ENCODE data around the gene SLC24A2.

The SLC24A2 gene

GRCh38 chr9:19754921-19755320 lies 33.9 kb downstream of the SLC24A2 start:
- Histone ChIP-seq H3K9me3 (no peaks in the 10 kb centered on the region), H3K4me1 (no peaks in the 10 kb centered on the region), H3K36me3 (no peaks in the 10 kb centered on the region), H3K4me3 (ENCODE audit: low read depth, low read length) (no peak overlapping the region), H3K27me3 (no peaks in the 10 kb centered on the region)
- no peak for DNase-seq
- no peak for TF ChIP-seq CTCF (IDR thresholded peaks at IDR 0.05; ENCODE audit: low read depth, low read length)

GRCh38 chr9:19748278-19749126 lies 40.3 kb downstream of the SLC24A2 start:
- Histone ChIP-seq H3K4me1 (no peaks in the 10 kb centered on the region), H3K9me3 (no peaks in the 10 kb centered on the region), H3K27me3 (no peaks in the 10 kb centered on the region), H3K4me3 (ENCODE audit: low read depth, low read length) (no peak overlapping the region), H3K36me3 (no peaks in the 10 kb centered on the region)
- no peak for DNase-seq
- TF ChIP-seq CTCF (IDR thresholded peaks at IDR 0.05; ENCODE audit: low read depth, low read length), result no peak

- H3K9me3 ChIP-seq, result no peaks in the 10 kb centered on the region
- H3K27me3 ChIP-seq, result no peaks in the 10 kb centered on the region
- TF ChIP-seq CTCF (IDR thresholded peaks at IDR 0.05; ENCODE audit: low read depth, low read length), result no peak
- H3K4me3 ChIP-seq (ENCODE audit: low read depth, low read length), result no peak overlapping the region
- H3K4me1 ChIP-seq, result no peaks in the 10 kb centered on the region
- H3K36me3 ChIP-seq, result no peaks in the 10 kb centered on the region
- DNase-seq, result no peak
These were observed 42.6 kb downstream of the SLC24A2 start for GRCh38 chr9:19746223-19746622.

GRCh38 chr9:19741178-19741577 lies 47.7 kb downstream of the SLC24A2 start:
- no peak for TF ChIP-seq CTCF (IDR thresholded peaks at IDR 0.05; ENCODE audit: low read depth, low read length)
- H3K4me3 ChIP-seq (ENCODE audit: low read depth, low read length), result no peak overlapping the region
- H3K9me3 ChIP-seq, result no peaks in the 10 kb centered on the region
- H3K27me3 ChIP-seq, result no peaks in the 10 kb centered on the region
- no peaks in the 10 kb centered on the region for H3K36me3 ChIP-seq
- no peaks in the 10 kb centered on the region for H3K4me1 ChIP-seq
- DNase-seq, result no peak

All from BE2C (cell line).